T-helper 17 cell (primary cell): ENCODE data around the gene CTNNA2. TPM values are rescaled to one million over a fixed set of nuclear protein-coding genes. Genes with fewer than 3 reads are reported as not detected.

Experiments
- ATAC-seq: fragments of 150-1000 bp; cut with Tn5 transposase; 2 replicates; pipeline ENCODE4 v1.10.0; 2021; ENCODE audit warnings: mild to moderate bottlenecking, moderate library complexity
- DNase-seq, 3 donors: peaks; one replicate each; pipeline versions ENCODE4 v3.0.0 to v3.0.0-alpha.2; 2020 to 2021
- H3K9me3 ChIP-seq: one replicate; pipeline ENCODE4 v1.7.0; 2013; ENCODE audit warnings: low read length, mild to moderate bottlenecking; ENCODE audit not compliant: control insufficient read depth, poor library complexity, severe bottlenecking
- H3K27ac Mint-ChIP-seq: one replicate; pipeline ENCODE4 v1.8.0; 2022; ENCODE audit warnings: mild to moderate bottlenecking, moderate library complexity, mixed read lengths
- H3K27me3 Mint-ChIP-seq: one replicate; pipeline ENCODE4 v1.8.0; 2022; ENCODE audit warnings: mixed read lengths
- H3K36me3 Mint-ChIP-seq: one replicate; pipeline ENCODE4 v1.8.0; 2022; ENCODE audit warnings: low read depth, mixed read lengths
- H3K4me1 Mint-ChIP-seq: one replicate; pipeline ENCODE4 v1.8.0; 2022; ENCODE audit warnings: mild to moderate bottlenecking, mixed read lengths
- H3K4me3 Mint-ChIP-seq: one replicate; pipeline ENCODE4 v1.8.0; 2022; ENCODE audit warnings: mild to moderate bottlenecking, moderate library complexity, mixed read lengths
- total RNA-seq, 4 donors: library from RNA in 2 of 4; stranded (reverse) in 2 of 4; gene quantifications; one replicate each; pipeline ENCODE4 v1.2.3 and lab custom pipeline; 2022 to 2026

CTNNA2 gene
- total RNA-seq, 2 donors from 2014 or later: not detected

GRCh38 chr2:79695248-79695647 is 182.4 kb downstream of the CTNNA2 start:
- no peaks in the 10 kb centered on the region for H3K9me3 ChIP-seq
- Mint-ChIP-seq H3K27me3 (no peaks in the 10 kb centered on the region), H3K4me3 (no peak overlapping the region), H3K36me3 (no peaks in the 10 kb centered on the region), H3K27ac (no peak overlapping the region), H3K4me1 (no peaks in the 10 kb centered on the region)
- DNase-seq (no peak), ATAC-seq (no peak)

GRCh38 chr2:79697200-79697599 is 184.3 kb downstream of the CTNNA2 start:
- no peak overlapping the region for H3K27ac Mint-ChIP-seq
- ATAC-seq (no peak), DNase-seq (no peak)
- no peaks in the 10 kb centered on the region for H3K4me1 Mint-ChIP-seq
- H3K36me3 Mint-ChIP-seq: no peaks in the 10 kb centered on the region
- no peaks in the 10 kb centered on the region for H3K27me3 Mint-ChIP-seq
- H3K4me3 Mint-ChIP-seq: no peak overlapping the region
- no peaks in the 10 kb centered on the region for H3K9me3 ChIP-seq

- H3K27me3 Mint-ChIP-seq: no peaks in the 10 kb centered on the region
- no peaks in the 10 kb centered on the region for H3K9me3 ChIP-seq
- H3K36me3 Mint-ChIP-seq: no peaks in the 10 kb centered on the region
- no peaks in the 10 kb centered on the region for H3K4me1 Mint-ChIP-seq
- no peak for DNase-seq
- no peak overlapping the region for H3K4me3 Mint-ChIP-seq
- ATAC-seq: no peak
- H3K27ac Mint-ChIP-seq: no peak overlapping the region
Measured at GRCh38 chr2:79700651-79701050, 187.8 kb downstream of the CTNNA2 start.

- H3K9me3 ChIP-seq: no peaks in the 10 kb centered on the region
- Mint-ChIP-seq H3K4me3 (no peak overlapping the region), H3K4me1 (no peaks in the 10 kb centered on the region), H3K27ac (no peak overlapping the region), H3K36me3 (no peaks in the 10 kb centered on the region), H3K27me3 (no peaks in the 10 kb centered on the region)
- no peak for DNase-seq
- ATAC-seq: no peak
Measured at GRCh38 chr2:79702905-79703304, 190.1 kb downstream of the CTNNA2 start.

DNA sequence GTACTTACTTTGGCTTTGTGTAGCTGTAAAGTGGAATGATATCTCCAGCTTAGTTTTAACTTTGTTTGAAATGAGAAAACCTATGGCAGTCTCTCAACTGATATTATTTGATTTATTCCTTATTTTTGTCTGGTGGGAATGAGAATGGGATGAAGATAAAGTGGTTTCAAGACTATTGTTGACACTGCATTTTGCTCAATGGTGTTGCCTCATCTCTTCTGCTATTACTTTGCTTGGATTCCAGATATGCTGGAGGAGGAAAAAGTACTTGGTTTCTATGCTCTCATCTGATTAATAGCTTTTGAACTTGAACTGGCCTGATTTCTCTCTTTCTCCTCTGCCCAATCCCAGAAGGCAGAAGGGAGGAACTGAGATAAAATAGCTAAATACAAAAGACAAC is 198.2 kb downstream of the CTNNA2 start:
- Mint-ChIP-seq H3K27me3 (no peaks in the 10 kb centered on the region), H3K36me3 (no peaks in the 10 kb centered on the region), H3K27ac (no peak overlapping the region), H3K4me3 (no peak overlapping the region), H3K4me1 (no peaks in the 10 kb centered on the region)
- ATAC-seq (no peak), DNase-seq (no peak)
- no peaks in the 10 kb centered on the region for H3K9me3 ChIP-seq

- H3K4me1 Mint-ChIP-seq: no peaks in the 10 kb centered on the region
- DNase-seq (no peak), ATAC-seq (no peak)
- no peak overlapping the region for H3K27ac Mint-ChIP-seq
- no peaks in the 10 kb centered on the region for H3K27me3 Mint-ChIP-seq
- H3K9me3 ChIP-seq: no peaks in the 10 kb centered on the region
- H3K36me3 Mint-ChIP-seq: no peaks in the 10 kb centered on the region
- no peak overlapping the region for H3K4me3 Mint-ChIP-seq
Measured at GRCh38 chr2:79713131-79713785, 200.4 kb downstream of the CTNNA2 start.

GRCh38 chr2:79714283-79714682 is 201.4 kb downstream of the CTNNA2 start:
- Mint-ChIP-seq H3K4me3 (no peak overlapping the region), H3K4me1 (no peaks in the 10 kb centered on the region), H3K27ac (no peak overlapping the region), H3K36me3 (no peaks in the 10 kb centered on the region), H3K27me3 (no peaks in the 10 kb centered on the region)
- no peaks in the 10 kb centered on the region for H3K9me3 ChIP-seq
- no peak for ATAC-seq
- DNase-seq: no peak

GRCh38 chr2:79715338-79715737 is 202.5 kb downstream of the CTNNA2 start:
- Mint-ChIP-seq H3K27ac (no peak overlapping the region), H3K27me3 (no peaks in the 10 kb centered on the region), H3K4me1 (no peaks in the 10 kb centered on the region), H3K36me3 (no peaks in the 10 kb centered on the region), H3K4me3 (no peak overlapping the region)
- DNase-seq: no peak
- no peaks in the 10 kb centered on the region for H3K9me3 ChIP-seq
- no peak for ATAC-seq

- Mint-ChIP-seq H3K4me1 (no peaks in the 10 kb centered on the region), H3K27me3 (no peaks in the 10 kb centered on the region), H3K36me3 (no peaks in the 10 kb centered on the region), H3K27ac (no peak overlapping the region), H3K4me3 (no peak overlapping the region)
- no peak for DNase-seq
- no peak for ATAC-seq
- H3K9me3 ChIP-seq: no peaks in the 10 kb centered on the region
Measured at GRCh38 chr2:79716266-79716665, 203.4 kb downstream of the CTNNA2 start.

GRCh38 chr2:79717364-79718007 is 204.6 kb downstream of the CTNNA2 start:
- ATAC-seq: no peak

DNA sequence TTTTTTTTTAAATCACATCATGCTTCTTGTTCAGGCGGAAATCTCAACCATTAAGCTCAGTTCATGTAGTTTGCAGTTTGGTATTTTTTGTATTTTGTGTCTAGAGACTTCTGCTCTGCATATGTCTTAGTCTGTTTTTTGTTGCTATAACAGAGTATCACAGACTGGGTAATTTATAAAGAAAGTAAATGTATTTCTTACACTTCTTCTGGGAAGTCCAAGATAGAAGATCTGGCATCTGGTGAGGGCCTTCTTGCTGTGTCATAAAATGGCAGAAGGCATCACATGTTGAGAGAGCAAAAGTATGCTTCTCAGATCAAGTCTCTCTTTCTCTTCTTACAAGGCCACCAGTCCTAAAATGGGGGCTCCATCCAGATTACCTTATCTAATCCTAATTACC is 208.2 kb downstream of the CTNNA2 start:
- no peaks in the 10 kb centered on the region for H3K4me1 Mint-ChIP-seq
- no peaks in the 10 kb centered on the region for H3K27me3 Mint-ChIP-seq
- no peak overlapping the region for H3K27ac Mint-ChIP-seq
- no peaks in the 10 kb centered on the region for H3K36me3 Mint-ChIP-seq
- no peaks in the 10 kb centered on the region for H3K9me3 ChIP-seq
- no peak for DNase-seq
- H3K4me3 Mint-ChIP-seq: no peak overlapping the region
- ATAC-seq: no peak

More at GRCh38 chr2:79717364-79718007, 204.6 kb downstream of the CTNNA2 start:
- Mint-ChIP-seq H3K4me3 (no peak overlapping the region), H3K36me3 (no peaks in the 10 kb centered on the region), H3K27ac (no peak overlapping the region), H3K4me1 (no peaks in the 10 kb centered on the region), H3K27me3 (no peaks in the 10 kb centered on the region)
- H3K9me3 ChIP-seq: no peaks in the 10 kb centered on the region
- DNase-seq: no peak

DNA sequence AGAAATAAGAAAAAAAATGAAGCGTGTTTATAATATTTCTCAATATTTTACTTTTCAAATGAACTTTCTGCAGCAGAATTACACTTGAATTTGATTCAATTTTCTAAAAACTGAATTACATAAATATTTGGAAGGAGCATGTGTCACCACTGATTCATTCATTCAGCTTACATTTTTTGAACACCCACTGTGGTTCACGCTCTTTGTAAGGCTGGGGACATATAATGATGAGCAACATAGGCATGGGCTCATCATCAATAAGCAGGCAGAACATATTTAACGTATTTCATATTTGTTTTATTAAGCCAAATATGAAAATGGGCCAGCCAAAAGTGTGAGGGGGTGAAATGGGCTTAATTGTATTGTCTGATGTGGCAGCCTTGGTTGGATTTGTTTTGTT is 209.1 kb downstream of the CTNNA2 start:
- no peak for ATAC-seq
- Mint-ChIP-seq H3K4me1 (no peaks in the 10 kb centered on the region), H3K27ac (no peak overlapping the region), H3K27me3 (no peaks in the 10 kb centered on the region), H3K36me3 (no peaks in the 10 kb centered on the region), H3K4me3 (no peak overlapping the region)
- DNase-seq: no peak
- no peaks in the 10 kb centered on the region for H3K9me3 ChIP-seq

- Mint-ChIP-seq H3K27ac (no peak overlapping the region), H3K4me3 (no peak overlapping the region), H3K27me3 (no peaks in the 10 kb centered on the region), H3K4me1 (no peaks in the 10 kb centered on the region), H3K36me3 (no peaks in the 10 kb centered on the region)
- no peaks in the 10 kb centered on the region for H3K9me3 ChIP-seq
- ATAC-seq: no peak
- DNase-seq: no peak
Measured at GRCh38 chr2:79723830-79724229, 211.0 kb downstream of the CTNNA2 start.

DNA sequence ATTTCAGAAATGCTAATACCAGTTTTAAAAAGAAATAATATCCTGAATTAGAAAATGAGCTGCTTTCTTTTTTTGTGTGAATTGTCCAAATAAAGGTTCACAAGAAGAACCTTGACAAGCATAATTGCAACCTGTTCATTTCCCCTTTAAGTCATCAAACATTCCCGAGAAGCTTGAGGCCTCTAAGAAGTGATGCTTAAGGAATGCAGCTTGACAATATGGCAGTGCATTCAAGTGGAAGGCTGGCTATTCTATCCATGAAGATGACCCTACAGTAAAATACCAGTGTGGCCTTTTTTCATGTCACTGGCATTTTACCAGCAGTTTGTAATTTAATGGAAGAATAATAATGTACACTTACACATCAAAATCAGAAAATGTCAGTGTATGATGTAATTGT is 216.7 kb downstream of the CTNNA2 start:
- Mint-ChIP-seq H3K4me3 (no peak overlapping the region), H3K36me3 (no peaks in the 10 kb centered on the region), H3K4me1 (no peaks in the 10 kb centered on the region), H3K27me3 (no peaks in the 10 kb centered on the region), H3K27ac (no peak overlapping the region)
- DNase-seq (no peak), ATAC-seq (no peak)
- H3K9me3 ChIP-seq: no peaks in the 10 kb centered on the region
